Measurements from ENCODE around the gene ABCG2. TPM values are rescaled to one million over a fixed set of nuclear protein-coding genes. Genes with fewer than 3 reads are reported as not detected.

The ABCG2 gene
- total and polyA plus RNA-seq, 12 donors, result 0.22 to 10.5 (median 3.6) TPM

DNA sequence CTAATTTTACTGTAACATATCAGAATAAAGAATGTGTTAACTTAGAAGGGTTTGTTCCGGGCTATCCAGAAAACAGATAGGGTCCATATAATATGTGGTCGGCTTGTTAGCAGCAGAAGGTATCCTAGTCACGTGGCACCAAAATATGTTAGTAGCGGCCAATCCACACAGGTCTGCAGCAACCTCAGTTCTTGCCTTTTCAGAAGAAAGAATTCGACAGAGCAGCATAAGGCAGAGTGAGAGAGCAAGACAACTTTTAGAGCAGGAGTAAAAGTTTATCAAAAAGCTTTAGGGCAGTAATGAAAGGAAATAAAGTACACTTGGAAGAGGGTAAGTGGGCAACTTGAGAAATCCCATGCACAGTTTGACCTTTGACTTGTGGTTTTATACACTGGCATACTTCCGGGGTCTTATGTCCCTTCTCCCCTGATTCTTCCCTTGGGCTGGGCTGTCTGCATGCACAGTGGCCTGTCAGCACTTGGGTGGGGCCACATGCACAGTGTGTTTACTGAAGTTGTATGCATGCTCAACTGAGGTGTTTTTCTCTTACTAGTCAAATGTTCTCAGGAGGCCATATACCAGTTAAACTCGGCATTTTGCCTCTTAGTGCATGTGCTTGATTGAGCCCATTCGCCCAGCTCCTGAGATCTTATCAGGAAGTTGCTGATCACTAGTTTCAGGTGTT, 37.0 kb upstream of the ABCG2 start:
- no peaks in the 10 kb centered on the region for H3K27me3 ChIP-seq
- intact Hi-C loops (cut with DNase I), result no loop called here
- DNase-seq, result no peak
- ATAC-seq, result no peak
- TF ChIP-seq, protein P1, sequence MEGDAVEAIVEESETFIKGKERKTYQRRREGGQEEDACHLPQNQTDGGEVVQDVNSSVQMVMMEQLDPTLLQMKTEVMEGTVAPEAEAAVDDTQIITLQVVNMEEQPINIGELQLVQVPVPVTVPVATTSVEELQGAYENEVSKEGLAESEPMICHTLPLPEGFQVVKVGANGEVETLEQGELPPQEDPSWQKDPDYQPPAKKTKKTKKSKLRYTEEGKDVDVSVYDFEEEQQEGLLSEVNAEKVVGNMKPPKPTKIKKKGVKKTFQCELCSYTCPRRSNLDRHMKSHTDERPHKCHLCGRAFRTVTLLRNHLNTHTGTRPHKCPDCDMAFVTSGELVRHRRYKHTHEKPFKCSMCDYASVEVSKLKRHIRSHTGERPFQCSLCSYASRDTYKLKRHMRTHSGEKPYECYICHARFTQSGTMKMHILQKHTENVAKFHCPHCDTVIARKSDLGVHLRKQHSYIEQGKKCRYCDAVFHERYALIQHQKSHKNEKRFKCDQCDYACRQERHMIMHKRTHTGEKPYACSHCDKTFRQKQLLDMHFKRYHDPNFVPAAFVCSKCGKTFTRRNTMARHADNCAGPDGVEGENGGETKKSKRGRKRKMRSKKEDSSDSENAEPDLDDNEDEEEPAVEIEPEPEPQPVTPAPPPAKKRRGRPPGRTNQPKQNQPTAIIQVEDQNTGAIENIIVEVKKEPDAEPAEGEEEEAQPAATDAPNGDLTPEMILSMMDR (IDR thresholded peaks at IDR 0.05), result no peak
- H3K9me3 ChIP-seq, result peaks cover 0 to 4% (median 0%) of the 10 kb centered on the region in 11 donors
- H3K27ac ChIP-seq, result no peak overlapping the region
- WGBS, 2 donors, result 88 to 89% methylated on average over 8 of the region's 8 CpGs
- H3K4me1 ChIP-seq, result no peaks in the 10 kb centered on the region
- H3K4me3 ChIP-seq, result no peak overlapping the region
- H3K36me3 ChIP-seq, result no peaks in the 10 kb centered on the region

DNA sequence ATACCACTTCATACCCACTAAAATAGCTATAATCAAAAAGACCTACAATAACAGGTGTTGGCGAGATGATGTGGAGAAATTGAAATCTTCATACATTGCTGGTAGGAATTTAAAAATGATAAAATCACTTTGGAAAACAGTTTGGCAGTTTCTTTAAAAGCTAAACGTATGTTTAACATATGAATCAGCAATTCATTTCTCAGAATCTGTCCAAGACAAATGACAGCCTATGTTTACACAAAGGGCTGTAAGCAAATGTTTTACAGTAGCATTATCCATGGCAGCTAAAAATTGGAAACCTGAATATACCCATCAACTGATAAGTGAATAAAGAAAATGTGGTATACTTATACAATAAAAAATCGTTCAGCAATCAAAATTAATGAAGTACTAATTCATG, 33.0 kb upstream of the ABCG2 start:
- intact Hi-C loops (cut with DNase I), result no loop called here
- H3K27ac ChIP-seq, result no peak overlapping the region
- H3K4me3 ChIP-seq, result no peak overlapping the region
- no peaks in the 10 kb centered on the region for H3K36me3 ChIP-seq
- H3K4me1 ChIP-seq, result peaks cover 0 to 3% (median 0%) of the 10 kb centered on the region in 9 donors
- peaks cover 0 to 4% (median 0%) of the 10 kb centered on the region in 11 donors for H3K9me3 ChIP-seq
- TF ChIP-seq, protein P1 (IDR thresholded peaks at IDR 0.05), result no peak
- WGBS, 2 donors, result 86 to 87% methylated on average over 3 of the region's 3 CpGs
- DNase-seq (no peak), ATAC-seq (no peak)
- H3K27me3 ChIP-seq, result no peaks in the 10 kb centered on the region

DNA sequence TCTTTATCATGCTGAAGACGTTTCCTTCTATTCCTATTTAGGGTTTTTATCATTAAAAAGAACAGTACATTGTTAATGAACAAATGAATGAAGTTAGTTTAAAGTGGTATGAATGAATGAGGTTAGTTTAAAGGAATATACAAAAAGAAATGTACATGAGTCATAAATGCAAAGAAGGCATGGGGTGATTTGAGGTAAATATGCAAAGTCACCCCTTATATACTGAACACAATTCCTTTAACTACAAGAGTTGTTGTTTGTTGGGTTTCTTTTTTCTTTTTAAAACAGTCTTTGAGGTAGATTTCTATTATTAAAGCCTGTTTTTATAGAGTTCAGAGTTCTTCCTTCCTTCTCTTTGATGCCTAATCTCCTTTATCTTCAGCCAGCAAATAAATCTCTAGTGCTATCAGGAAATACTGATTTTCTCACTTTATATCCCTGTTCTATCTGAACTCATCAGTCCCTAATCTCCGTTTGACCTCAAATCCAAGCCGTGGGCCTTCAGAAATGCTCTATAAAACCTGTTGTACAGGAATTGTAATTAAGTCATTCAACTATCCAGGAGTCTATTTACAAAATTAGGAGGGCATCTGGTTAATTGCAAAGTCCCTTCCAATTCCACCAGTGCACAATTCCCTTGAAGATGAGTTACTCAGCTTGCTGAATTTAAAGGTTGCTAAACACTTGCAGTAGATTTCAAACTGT, 31.6 kb upstream of the ABCG2 start:
- ATAC-seq (no peak), DNase-seq (no peak)
- no peak overlapping the region for H3K27ac ChIP-seq
- no peak overlapping the region for H3K4me3 ChIP-seq
- TF ChIP-seq, protein P1 (IDR thresholded peaks at IDR 0.05), result no peak
- peaks cover 0 to 3% (median 0%) of the 10 kb centered on the region in 9 donors for H3K4me1 ChIP-seq
- intact Hi-C loops (cut with DNase I), result no loop called here
- WGBS, 2 donors, result 57 to 68% methylated on average over 3 of the region's 3 CpGs
- peaks cover 0 to 4% (median 0%) of the 10 kb centered on the region in 11 donors for H3K9me3 ChIP-seq
- H3K36me3 ChIP-seq, result no peaks in the 10 kb centered on the region
- no peaks in the 10 kb centered on the region for H3K27me3 ChIP-seq

DNA sequence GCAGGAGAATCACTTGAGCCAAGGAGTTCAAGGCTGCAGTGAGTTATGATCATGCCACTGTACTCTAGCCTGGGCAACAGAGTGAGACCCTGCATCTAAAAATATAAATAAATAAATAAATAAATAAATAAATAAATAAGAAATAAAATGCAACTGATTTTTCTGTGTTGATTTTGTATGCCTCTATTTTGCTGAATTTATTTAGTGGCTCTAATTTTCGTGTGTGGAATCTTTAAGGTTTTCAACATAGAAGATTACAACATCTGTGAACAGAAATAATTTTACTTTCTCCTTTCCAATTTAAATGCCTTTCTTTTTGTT, 30.9 kb upstream of the ABCG2 start:
- ATAC-seq, result no peak
- intact Hi-C loops (cut with DNase I), result no loop called here
- 98% methylated on average over 1 of the region's 1 CpG for WGBS, 2 donors
- no peak overlapping the region for H3K27ac ChIP-seq
- no peak overlapping the region for H3K4me3 ChIP-seq
- peaks cover 0 to 3% (median 0%) of the 10 kb centered on the region in 9 donors for H3K4me1 ChIP-seq
- no peaks in the 10 kb centered on the region for H3K36me3 ChIP-seq
- DNase-seq, result no peak
- TF ChIP-seq, protein P1 (IDR thresholded peaks at IDR 0.05), result no peak
- no peaks in the 10 kb centered on the region for H3K27me3 ChIP-seq
- H3K9me3 ChIP-seq, result peaks cover 0 to 11% (median 0%) of the 10 kb centered on the region in 11 donors
